GM19463 (cell line): ENCODE data around the gene ALDOB.
"Not testable (repeated sequence)": the region's sequence is repeated elsewhere in the genome, so short reads cannot be mapped to it uniquely, and the experiment has no call there.

Experiments
- ATAC-seq: cut with Tn5 transposase; IDR thresholded peaks from one replicate; pipeline ENCODE4 v1.9.1; 2021; ENCODE audit warnings: mild to moderate bottlenecking, moderate library complexity; ENCODE audit not compliant: unreplicated experiment

ALDOB gene

GRCh38 chr9:101388507-101388993 lies 47.0 kb downstream of the ALDOB start:
- ATAC-seq = no peak

- peak; percentile 73 for ATAC-seq
Observed at GRCh38 chr9:101387871-101388506, 47.6 kb downstream of the ALDOB start.

- ATAC-seq = not testable (repeated sequence)
Observed at GRCh38 chr9:101384873-101385536, 50.6 kb downstream of the ALDOB start, which contains the start of gene BAAT. Gene BAAT, minus strand, starts transcription at chr9:101385006. Its CDS starts 13,602 bp downstream, at chr9:101371404.

DNA sequence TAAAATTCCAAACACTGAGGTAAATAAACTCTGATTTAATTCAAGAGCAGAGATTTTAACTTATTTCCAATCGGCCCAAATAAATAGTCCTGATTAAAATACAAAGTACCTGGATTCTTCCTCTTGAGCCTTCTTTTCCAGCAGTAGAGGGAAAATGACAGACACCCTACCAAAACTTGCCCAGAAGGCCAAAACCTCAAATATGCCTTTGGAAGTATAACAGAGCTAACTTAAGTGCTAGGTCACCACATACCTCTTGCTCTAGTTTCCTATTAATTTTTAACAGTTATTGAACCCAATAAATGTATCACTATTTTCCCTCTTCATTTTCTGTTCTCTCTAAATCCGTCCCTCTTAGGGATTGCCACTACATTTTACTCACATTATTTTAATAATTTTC lies 52.2 kb downstream of the ALDOB start:
- ATAC-seq = no peak

- no peak for ATAC-seq
Observed at GRCh38 chr9:101381833-101382342, 53.7 kb downstream of the ALDOB start.

DNA sequence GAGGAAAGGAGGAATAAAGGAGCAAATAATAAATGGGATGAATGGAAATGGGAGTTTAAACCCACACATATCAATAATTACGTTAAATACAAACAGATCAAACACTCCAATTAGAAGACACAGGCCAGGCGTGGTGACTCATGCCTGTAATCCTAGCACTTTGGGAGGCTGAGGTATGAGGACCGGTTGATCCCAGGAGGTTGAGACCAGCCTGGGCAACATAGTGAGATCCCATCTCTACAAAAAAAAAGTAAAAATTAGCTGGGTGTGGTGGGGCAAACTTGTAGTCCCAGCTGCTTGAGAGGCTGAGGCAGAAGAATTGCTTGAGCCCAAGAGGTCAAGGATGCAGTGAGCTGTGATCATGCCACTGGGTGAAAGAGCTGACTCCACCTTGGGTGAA lies 54.5 kb downstream of the ALDOB start:
- no peak for ATAC-seq

DNA sequence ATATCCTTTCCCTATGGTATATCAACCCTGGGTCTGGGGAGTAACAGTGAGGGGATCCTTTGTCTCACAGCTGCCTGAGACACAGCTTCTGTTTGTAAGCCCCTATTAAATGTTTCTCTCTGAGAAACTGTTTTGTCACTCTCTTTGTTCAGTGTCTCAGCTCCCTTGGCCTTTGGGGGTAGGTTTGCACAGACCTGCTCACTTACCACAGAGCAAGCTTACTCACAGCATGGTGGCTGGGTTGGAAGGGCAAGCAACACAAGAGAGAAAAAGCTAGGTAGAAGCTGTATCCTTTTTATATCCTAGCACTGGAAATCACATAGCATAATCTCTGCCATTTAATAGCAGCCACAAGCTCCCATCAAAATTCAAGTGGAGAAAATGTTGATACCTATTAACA lies 55.3 kb downstream of the ALDOB start:
- ATAC-seq = no peak

DNA sequence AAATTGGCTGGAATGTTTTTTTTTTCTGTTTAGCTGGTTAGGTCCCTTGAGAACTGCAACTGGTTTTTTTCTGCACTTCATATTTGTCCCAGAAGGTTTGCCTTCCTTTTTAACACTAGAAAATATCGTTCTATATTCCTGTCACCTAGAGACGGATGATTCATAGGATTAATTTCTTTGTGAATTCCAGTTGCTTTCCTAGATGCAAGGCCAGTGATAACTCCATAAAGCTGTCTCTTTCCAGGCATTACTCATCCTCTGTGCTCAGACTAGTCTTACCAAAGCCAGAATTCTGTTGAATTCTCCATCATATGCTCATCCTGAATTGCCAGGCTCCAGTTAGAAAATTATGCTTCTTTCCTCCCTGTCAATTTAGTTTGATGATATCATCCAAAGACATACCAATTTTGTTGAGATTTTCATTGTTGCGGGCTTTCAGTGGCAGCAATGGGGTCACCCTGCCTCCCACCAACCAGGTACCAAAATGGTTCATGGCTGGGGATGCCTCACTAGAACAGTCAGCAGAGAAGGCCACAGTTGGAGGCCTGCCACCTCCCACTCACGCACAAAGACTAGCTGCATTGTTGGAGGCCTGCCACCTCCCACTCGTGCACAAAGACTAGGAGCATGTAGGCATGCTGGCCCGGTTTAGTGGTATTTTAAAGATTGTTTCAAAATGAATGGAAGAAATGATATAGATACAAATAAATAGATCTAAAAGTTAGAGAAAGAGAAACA lies 59.3 kb downstream of the ALDOB start:
- ATAC-seq = no peak

- ATAC-seq = no peak
Observed at GRCh38 chr9:101375546-101375945, 60.0 kb downstream of the ALDOB start.

- ATAC-seq = no peak
Observed at GRCh38 chr9:101372327-101373118, 63.1 kb downstream of the ALDOB start.

DNA sequence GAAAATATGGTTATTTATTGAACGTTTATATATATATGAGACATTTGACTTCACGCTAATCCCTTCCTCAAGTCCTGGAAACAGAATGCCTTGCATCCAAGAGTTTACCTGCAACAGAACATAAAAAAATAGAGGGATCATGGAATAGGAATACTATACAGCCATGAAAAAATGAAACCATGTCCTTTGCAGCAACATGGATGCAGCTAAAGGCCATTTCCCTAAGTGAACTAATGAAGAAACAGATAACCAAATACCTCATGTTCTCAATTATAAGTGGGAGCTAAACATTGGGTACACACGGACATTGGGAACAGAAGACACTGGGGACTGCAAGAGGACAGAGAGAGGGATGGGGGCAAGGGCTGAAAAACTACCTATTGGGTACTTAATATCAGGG lies 63.8 kb downstream of the ALDOB start:
- no peak for ATAC-seq
